DMS114 treated with DMSO at 0.1 percent for 48 hours (cell line): ENCODE data around the gene CUL3.

Experiments used
- DNase-seq: peaks from one replicate; lab custom pipeline; 2025; ENCODE audit not compliant: unreplicated experiment; lab: John Stamatoyannopoulos, UW

The CUL3 gene

GRCh38 chr2:224432003-224432579 lies 153.1 kb downstream of the CUL3 start:
- no peak for DNase-seq

- DNase-seq, result no peak
Measured at GRCh38 chr2:224429441-224429810, 155.7 kb downstream of the CUL3 start.

- no peak for DNase-seq
Measured at GRCh38 chr2:224428787-224429440, 156.2 kb downstream of the CUL3 start.

- DNase-seq, result no peak
Measured at GRCh38 chr2:224427471-224427870, 157.7 kb downstream of the CUL3 start.

GRCh38 chr2:224426656-224427055 lies 158.5 kb downstream of the CUL3 start:
- no peak for DNase-seq

- DNase-seq, result no peak
Measured at GRCh38 chr2:224421065-224421464, 164.1 kb downstream of the CUL3 start.
